ENCODE data around the gene PI16. TPM values are rescaled to one million over a fixed set of nuclear protein-coding genes. Genes with fewer than 3 reads are reported as not detected.
A peak's percentile ranks its signal among the peaks of the same experiment; 100 is the strongest.
"Not testable (repeated sequence)": the region's sequence is repeated elsewhere in the genome, so short reads cannot be mapped to it uniquely, and the experiment has no call there.

The PI16 gene
- total RNA-seq, 2 experiments from 2014 or later = 0.63 TPM; not detected in 1

DNA sequence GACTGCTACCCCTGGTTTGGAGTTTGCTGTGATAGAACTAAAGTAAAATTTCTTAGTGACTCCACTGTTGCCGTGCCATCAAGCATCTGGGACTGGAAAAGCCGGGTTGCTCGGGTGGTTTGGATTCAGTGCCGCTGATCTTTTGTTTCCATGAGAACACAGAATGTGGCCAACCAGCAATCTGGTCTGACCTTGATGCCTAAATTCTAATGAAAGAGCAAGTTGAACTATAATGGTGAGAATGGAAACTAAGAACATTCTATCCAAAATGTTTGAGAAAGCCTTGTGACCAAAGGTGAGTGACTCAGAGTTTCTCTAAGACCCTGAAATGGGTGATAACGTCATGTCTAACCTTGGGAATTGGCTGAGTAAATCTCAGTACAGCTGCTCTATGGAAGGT is 9.9 kb upstream of the PI16 start:
- ATAC-seq = no peak
- H3K4me1 Mint-ChIP-seq (ENCODE audit: low read depth) = peaks cover 32% of the 10 kb centered on the region
- H3K9me3 Mint-ChIP-seq (ENCODE audit: insufficient read depth) = no peaks in the 10 kb centered on the region
- CTCF ChIA-PET = no interaction called here
- POLR2A ChIA-PET = no interaction called here
- DNase-seq = no peak
- H3K27me3 Mint-ChIP-seq (ENCODE audit: low read depth) = peaks cover 15% of the 10 kb centered on the region
- H3K4me3 Mint-ChIP-seq = no peak overlapping the region
- H3K27ac Mint-ChIP-seq = no peak overlapping the region
- no peaks in the 10 kb centered on the region for H3K36me3 Mint-ChIP-seq (ENCODE audit: low read depth)

DNA sequence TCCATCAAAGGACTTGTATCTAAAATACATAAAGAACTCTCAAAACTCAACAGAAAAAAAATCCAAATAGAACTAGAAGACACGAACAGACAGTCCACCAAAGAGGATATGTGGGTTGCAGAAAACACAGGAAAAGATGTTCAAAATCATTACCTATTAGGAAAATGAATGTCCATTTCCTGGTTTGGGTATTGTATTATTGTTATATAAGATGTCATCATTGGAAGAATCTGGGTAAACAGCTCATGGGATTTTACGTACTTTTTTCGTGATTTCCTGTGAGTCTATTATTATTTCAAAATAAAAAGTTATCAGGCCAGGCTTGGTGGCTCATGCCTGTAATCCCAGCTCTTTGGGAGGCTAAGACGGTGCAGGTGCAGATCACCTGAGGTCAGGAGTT is 9.2 kb upstream of the PI16 start:
- Mint-ChIP-seq H3K27ac (no peak overlapping the region), H3K4me1 (ENCODE audit: low read depth) (peaks cover 37% of the 10 kb centered on the region), H3K36me3 (ENCODE audit: low read depth) (no peaks in the 10 kb centered on the region), H3K27me3 (ENCODE audit: low read depth) (peaks cover 17% of the 10 kb centered on the region), H3K4me3 (no peak overlapping the region), H3K9me3 (ENCODE audit: insufficient read depth) (no peaks in the 10 kb centered on the region)
- DNase-seq (no peak), ATAC-seq (no peak)
- CTCF ChIA-PET = no interaction called here
- POLR2A ChIA-PET = no interaction called here

DNA sequence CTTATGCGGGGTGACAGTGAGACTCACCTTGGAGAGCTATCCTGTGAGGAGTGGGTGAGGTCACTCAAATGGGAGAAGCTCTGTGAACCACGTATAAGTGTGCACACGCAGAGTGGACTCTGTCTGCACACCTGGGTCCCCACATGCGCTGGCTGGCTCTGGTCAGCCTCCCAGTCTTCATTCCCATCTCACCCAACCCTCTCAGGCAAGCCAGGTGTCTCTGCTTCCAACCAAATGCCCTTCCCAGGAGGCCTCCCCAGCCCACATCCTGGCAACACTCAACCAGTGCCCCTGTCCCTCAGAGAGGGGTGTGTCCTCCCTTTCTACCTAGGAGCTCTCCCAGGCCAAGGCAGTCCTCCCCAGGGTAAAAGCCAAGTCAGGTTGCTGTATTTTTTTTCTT is 8.0 kb upstream of the PI16 start:
- Mint-ChIP-seq H3K27me3 (ENCODE audit: low read depth) (peaks cover 21% of the 10 kb centered on the region), H3K4me3 (no peak overlapping the region), H3K27ac (no peak overlapping the region), H3K4me1 (ENCODE audit: low read depth) (peaks cover 37% of the 10 kb centered on the region), H3K9me3 (ENCODE audit: insufficient read depth) (no peaks in the 10 kb centered on the region), H3K36me3 (ENCODE audit: low read depth) (no peaks in the 10 kb centered on the region)
- ChIA-PET CTCF (interaction anchor here (2.4 kb wide), 1 partner anchor 71 kb away, joined by 7 read pairs; no protein-coding TSS in a partner anchor), POLR2A (interaction anchor here (1.7 to 1.9 kb wide), 2 partner anchors 9 to 19 kb away, joined by 3 to 4 read pairs; no protein-coding TSS in a partner anchor)
- DNase-seq (no peak), ATAC-seq (no peak)

DNA sequence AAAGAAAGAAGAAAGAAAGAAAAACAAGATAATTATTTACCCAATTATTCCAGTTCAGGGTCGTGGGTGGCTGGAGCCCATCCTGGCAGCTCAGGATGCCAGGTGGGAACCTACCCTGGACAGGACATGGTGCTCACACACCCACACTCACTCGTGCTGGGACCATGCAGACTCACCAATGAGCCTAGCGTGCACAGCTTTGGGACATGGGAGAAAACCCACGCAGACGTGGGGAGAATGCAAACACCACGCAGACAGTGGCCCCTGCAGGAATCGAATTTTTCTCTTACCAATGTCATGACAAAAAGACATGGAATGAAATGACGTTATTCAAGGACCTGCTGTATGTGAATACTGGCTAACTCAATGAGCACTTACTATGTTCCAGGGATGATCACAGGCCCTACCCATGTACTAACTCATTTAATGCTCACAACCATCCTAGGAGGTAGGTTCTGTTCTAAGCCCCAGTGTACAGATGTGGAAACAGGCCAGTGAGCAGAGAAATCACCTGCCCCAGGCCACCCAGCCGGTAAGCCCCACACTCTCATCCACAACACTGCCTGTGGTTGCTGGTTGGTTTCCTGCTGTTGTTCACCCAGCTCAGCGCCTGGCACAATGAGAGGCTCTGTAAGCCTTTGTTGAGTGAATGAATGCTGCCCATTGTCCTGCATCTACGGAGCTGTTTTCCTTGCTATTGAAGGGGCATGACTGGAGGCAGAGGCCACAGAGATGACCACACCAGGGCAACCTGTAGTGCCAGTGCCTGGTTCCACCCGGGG is 6.8 kb upstream of the PI16 start:
- H3K4me3 Mint-ChIP-seq = no peak overlapping the region
- H3K27ac Mint-ChIP-seq = peak overlapping the region; percentile 52
- H3K9me3 Mint-ChIP-seq (ENCODE audit: insufficient read depth) = no peaks in the 10 kb centered on the region
- DNase-seq = peak; percentile 70
- H3K4me1 Mint-ChIP-seq (ENCODE audit: low read depth) = peaks cover 37% of the 10 kb centered on the region
- H3K27me3 Mint-ChIP-seq (ENCODE audit: low read depth) = peaks cover 19% of the 10 kb centered on the region
- H3K36me3 Mint-ChIP-seq (ENCODE audit: low read depth) = no peaks in the 10 kb centered on the region
- ChIA-PET CTCF (interaction anchor here (0.6 to 2.4 kb wide), 9 partner anchors 9 to 165 kb away, joined by 3 to 14 read pairs (median 3); partner anchors contain the start of gene C6orf89), POLR2A (interaction anchor here (0.6 to 1.9 kb wide), 3 partner anchors 8 to 23 kb away, joined by 3 to 4 read pairs (median 3); no protein-coding TSS in a partner anchor)
- ATAC-seq = peak; percentile 96

DNA sequence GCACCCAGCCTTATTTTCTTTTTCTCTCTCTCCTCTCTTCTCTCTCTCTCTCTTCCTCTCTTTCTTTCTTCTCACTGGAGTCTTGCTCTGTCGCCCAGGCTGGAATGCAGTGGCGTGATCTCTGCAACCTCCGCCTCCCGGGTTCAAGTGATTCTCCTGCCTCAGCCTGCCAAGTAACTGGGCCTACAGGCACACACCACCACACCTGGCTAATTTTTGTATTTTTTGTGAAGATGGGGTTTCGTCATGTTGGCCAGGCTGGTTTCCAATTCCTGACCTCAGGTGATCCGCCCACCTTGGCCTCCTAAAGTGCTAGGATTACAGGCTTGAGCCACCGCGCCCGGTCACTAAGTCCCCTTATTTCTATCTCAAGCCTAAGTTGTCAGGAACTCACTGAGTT is 5.5 kb upstream of the PI16 start:
- ATAC-seq; H3K27ac Mint-ChIP-seq; POLR2A ChIA-PET; H3K9me3 Mint-ChIP-seq (ENCODE audit: insufficient read depth); DNase-seq; H3K36me3 Mint-ChIP-seq (ENCODE audit: low read depth); H3K4me3 Mint-ChIP-seq: not testable (repeated sequence)
- H3K4me1 Mint-ChIP-seq (ENCODE audit: low read depth) = peaks cover 44% of the 10 kb centered on the region
- CTCF ChIA-PET = interaction anchor here (1.3 to 2.1 kb wide), 3 partner anchors 64 to 167 kb away, joined by 3 to 14 read pairs (median 4); partner anchors contain the start of gene C6orf89
- H3K27me3 Mint-ChIP-seq (ENCODE audit: low read depth) = peaks cover 18% of the 10 kb centered on the region

DNA sequence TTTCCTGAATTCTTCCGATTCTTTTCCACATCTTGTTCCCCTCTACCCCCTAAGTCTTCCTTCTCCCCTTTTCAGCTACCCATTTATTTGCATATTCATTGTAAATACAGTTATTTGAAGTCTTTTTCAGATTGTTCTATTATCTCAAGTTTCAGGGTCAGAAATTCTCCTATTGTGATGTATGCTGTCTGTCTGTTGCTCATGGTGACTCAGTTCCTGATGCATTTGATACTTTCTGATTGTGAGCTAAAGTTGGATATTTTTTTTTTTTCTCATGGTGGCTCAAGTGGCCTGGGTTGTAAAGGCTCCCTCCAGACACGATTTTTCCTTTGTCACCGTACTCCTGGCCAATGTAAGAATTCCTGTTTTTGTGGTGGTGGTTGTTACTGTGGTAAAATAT is 4.9 kb upstream of the PI16 start:
- H3K36me3 Mint-ChIP-seq (ENCODE audit: low read depth) = no peaks in the 10 kb centered on the region
- H3K27ac Mint-ChIP-seq = no peak overlapping the region
- peaks cover 49% of the 10 kb centered on the region for H3K4me1 Mint-ChIP-seq (ENCODE audit: low read depth)
- DNase-seq = no peak
- POLR2A ChIA-PET = no interaction called here
- peaks cover 18% of the 10 kb centered on the region for H3K27me3 Mint-ChIP-seq (ENCODE audit: low read depth)
- CTCF ChIA-PET = interaction anchor here (1.3 kb wide), 1 partner anchor 72 kb away, joined by 4 read pairs; no protein-coding TSS in a partner anchor
- H3K4me3 Mint-ChIP-seq = no peak overlapping the region
- H3K9me3 Mint-ChIP-seq (ENCODE audit: insufficient read depth) = no peaks in the 10 kb centered on the region
- ATAC-seq = no peak

DNA sequence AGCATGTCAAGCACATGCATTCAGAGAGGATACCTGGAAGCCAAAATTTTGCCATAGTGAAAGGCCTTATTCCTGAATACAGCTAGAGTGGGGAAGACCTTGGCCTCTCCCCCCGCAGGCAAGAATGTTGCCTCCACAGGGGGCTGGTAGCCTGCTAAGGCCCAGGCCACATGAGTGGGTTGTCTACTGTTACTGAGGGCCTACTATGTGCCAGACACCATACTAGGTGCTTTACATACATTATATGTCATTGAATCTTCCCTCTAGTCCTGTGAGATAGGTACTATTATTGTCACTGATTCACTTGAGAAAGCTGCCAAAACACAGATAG is 642 bp upstream of the PI16 start:
- H3K27me3 Mint-ChIP-seq (ENCODE audit: low read depth) = peaks cover 28% of the 10 kb centered on the region
- peaks cover 46% of the 10 kb centered on the region for H3K4me1 Mint-ChIP-seq (ENCODE audit: low read depth)
- H3K9me3 Mint-ChIP-seq (ENCODE audit: insufficient read depth) = no peaks in the 10 kb centered on the region
- H3K4me3 Mint-ChIP-seq = peak overlapping the region; percentile 10
- ChIA-PET CTCF (interaction anchor here (1.1 to 4.9 kb wide), 7 partner anchors 13 to 171 kb away, joined by 3 to 31 read pairs (median 5); partner anchors contain the start of gene C6orf89), POLR2A (interaction anchor here (1.3 to 1.7 kb wide), 2 partner anchors 28 to 32 kb away, joined by 5 to 7 read pairs; partner anchors contain the start of gene MTCH1)
- no peaks in the 10 kb centered on the region for H3K36me3 Mint-ChIP-seq (ENCODE audit: low read depth)
- DNase-seq (no peak), ATAC-seq (peak; percentile 4)
- no peak overlapping the region for H3K27ac Mint-ChIP-seq

DNA sequence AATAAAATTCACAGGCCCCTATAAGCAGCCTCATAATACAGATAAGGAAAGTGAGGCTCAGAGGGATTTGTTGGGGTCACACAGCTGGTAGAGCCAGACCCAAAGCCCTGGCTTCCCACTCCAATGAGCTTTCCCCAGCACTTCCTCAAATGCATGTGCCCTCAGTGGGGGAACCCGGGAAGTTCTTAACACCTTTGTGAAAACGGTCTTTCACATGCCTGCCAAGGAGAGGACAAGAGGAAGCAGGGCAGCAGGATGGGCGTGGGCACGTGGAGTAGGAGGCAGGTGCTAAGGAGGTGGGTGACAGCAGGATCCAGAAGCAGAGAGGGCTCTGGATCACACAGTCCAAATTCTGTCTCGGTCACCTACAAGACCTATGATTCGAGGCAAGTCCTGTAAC is 598 bp downstream of the PI16 start:
- Mint-ChIP-seq H3K27ac (no peak overlapping the region), H3K27me3 (ENCODE audit: low read depth) (peaks cover 21% of the 10 kb centered on the region), H3K4me1 (ENCODE audit: low read depth) (peaks cover 38% of the 10 kb centered on the region), H3K36me3 (ENCODE audit: low read depth) (no peaks in the 10 kb centered on the region), H3K4me3 (no peak overlapping the region), H3K9me3 (ENCODE audit: insufficient read depth) (no peaks in the 10 kb centered on the region)
- ATAC-seq = no peak
- DNase-seq = no peak
- CTCF ChIA-PET = interaction anchor here (0.7 to 4.9 kb wide), 9 partner anchors 11 to 173 kb away, joined by 3 to 31 read pairs (median 8); partner anchors contain the start of gene C6orf89
- POLR2A ChIA-PET = interaction anchor here (1.3 to 1.7 kb wide), 3 partner anchors 8 to 31 kb away, joined by 4 to 7 read pairs (median 5); partner anchors contain the start of gene MTCH1

DNA sequence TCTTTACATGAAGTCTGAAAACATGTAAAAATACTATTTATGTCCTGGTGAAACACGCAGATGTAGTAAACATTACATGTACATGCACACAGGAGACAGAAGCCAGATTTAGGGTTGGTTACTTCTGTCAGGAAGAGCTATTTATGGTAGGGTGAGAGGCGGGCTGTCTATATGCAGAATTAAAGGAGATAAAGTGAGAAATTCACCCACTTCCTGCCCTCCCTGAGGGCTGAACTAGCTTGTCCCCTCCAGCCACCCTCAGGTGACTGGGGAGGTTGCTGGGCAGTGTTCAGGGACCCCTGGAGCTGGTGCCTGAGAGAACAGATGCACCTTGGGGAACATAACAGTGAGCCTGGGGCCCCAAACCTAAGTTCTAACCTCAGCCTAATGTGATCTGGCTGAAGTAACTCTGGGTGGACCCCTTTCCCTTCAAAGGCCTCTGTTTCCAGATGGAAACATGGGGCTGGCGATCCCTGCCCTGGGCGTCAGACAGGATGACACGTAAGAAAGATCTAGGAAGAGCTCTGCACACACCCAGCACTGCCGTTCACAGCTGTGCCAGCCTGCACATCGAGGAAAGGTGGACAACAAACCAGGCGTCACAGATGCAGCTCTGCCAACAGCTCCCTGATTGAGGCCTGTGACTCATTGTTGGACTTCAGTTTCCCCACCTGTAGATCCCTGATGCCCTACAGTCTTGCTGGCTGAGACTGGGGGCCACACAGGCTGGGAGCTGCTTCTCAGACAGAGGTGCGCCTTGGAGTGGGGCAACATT is 1.3 kb downstream of the PI16 start:
- DNase-seq (no peak), ATAC-seq (peak; percentile 38)
- H3K27ac Mint-ChIP-seq = no peak overlapping the region
- ChIA-PET POLR2A (interaction anchor here (1.2 to 1.7 kb wide), 4 partner anchors 8 to 81 kb away, joined by 3 to 7 read pairs (median 4); partner anchors contain the start of genes MTCH1 and PPIL1), CTCF (interaction anchor here (0.7 to 4.9 kb wide), 14 partner anchors 8 to 190 kb away, joined by 3 to 31 read pairs (median 5); partner anchors contain the start of genes C6orf89, MTCH1 and PPIL1)
- H3K4me1 Mint-ChIP-seq (ENCODE audit: low read depth) = peaks cover 39% of the 10 kb centered on the region
- no peaks in the 10 kb centered on the region for H3K9me3 Mint-ChIP-seq (ENCODE audit: insufficient read depth)
- H3K4me3 Mint-ChIP-seq = no peak overlapping the region
- H3K27me3 Mint-ChIP-seq (ENCODE audit: low read depth) = peaks cover 17% of the 10 kb centered on the region
- H3K36me3 Mint-ChIP-seq (ENCODE audit: low read depth) = no peaks in the 10 kb centered on the region

DNA sequence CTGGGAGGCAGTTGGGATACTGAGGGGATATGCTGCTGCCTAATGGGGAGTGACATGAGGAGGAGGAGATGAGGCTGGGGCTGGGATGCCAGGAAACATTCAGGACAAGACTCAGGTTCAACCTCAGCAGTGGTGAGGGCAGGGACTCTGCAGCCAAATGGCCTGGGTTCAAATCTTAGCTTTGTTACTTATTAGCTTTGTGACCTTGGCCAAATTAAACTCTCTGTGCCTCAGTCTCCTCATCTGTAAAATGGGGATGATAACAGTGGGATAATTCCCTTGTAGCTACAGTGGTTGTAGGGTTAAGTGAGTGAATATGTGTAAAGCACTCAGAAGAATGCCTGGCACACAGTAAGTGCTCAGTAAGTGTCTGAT is 1.9 kb downstream of the PI16 start:
- DNase-seq = no peak
- H3K9me3 Mint-ChIP-seq (ENCODE audit: insufficient read depth) = no peaks in the 10 kb centered on the region
- H3K27ac Mint-ChIP-seq = no peak overlapping the region
- CTCF ChIA-PET = interaction anchor here (0.7 to 4.9 kb wide), 13 partner anchors 9 to 254 kb away, joined by 3 to 31 read pairs (median 5); partner anchors contain the start of genes C6orf89, MTCH1 and PPIL1
- POLR2A ChIA-PET = interaction anchor here (1.2 to 1.5 kb wide), 3 partner anchors 9 to 82 kb away, joined by 3 to 4 read pairs (median 3); partner anchors contain the start of gene PPIL1
- peaks cover 15% of the 10 kb centered on the region for H3K27me3 Mint-ChIP-seq (ENCODE audit: low read depth)
- no peak for ATAC-seq
- H3K36me3 Mint-ChIP-seq (ENCODE audit: low read depth) = no peaks in the 10 kb centered on the region
- no peak overlapping the region for H3K4me3 Mint-ChIP-seq
- peaks cover 39% of the 10 kb centered on the region for H3K4me1 Mint-ChIP-seq (ENCODE audit: low read depth)

DNA sequence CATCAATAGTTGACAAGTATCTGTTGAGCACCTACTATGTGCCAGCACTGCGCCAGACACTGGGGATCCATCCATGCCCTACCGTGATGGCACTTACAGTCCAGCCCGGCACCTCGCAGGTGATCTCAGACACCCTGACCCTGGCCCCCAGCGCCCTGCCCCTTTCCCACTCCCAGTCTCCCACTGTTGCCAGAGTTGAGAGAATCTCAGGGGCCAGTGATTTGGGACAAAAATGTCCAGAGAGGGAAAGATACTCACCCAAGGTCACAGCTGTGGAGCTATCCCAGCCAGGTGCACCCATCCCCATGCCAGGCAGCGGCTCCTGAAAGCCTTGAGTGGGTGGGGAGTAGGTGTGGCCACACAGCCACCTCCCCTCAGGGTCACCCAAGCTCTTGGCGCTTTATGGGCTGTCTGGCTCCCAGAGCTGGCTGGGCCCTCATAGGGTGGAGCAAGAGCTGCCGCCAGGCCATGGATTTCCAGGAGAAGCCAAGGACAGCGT is 3.3 kb downstream of the PI16 start:
- H3K36me3 Mint-ChIP-seq (ENCODE audit: low read depth) = no peaks in the 10 kb centered on the region
- H3K27me3 Mint-ChIP-seq (ENCODE audit: low read depth) = peaks cover 13% of the 10 kb centered on the region
- DNase-seq = no peak
- H3K27ac Mint-ChIP-seq = no peak overlapping the region
- peaks cover 46% of the 10 kb centered on the region for H3K4me1 Mint-ChIP-seq (ENCODE audit: low read depth)
- ATAC-seq = no peak
- ChIA-PET CTCF (interaction anchor here (4.9 kb wide), 1 partner anchor 60 kb away, joined by 31 read pairs; no protein-coding TSS in a partner anchor), POLR2A (no interaction called here)
- no peak overlapping the region for H3K4me3 Mint-ChIP-seq
- H3K9me3 Mint-ChIP-seq (ENCODE audit: insufficient read depth) = no peaks in the 10 kb centered on the region

Data from activated CD8-positive, alpha-beta T cell treated with anti-CD3 and anti-CD28 coated beads, Interleukin-2, amount 10 ng/mL, durations not matched to agents 7 days and 5 days (primary cell).